Ammon's horn (tissue), 1 donor: Measurements from ENCODE around the gene SAMD15.
"Not testable (repeated sequence)": the region's sequence is repeated elsewhere in the genome, so short reads cannot be mapped to it uniquely, and the experiment has no call there.

Experiments used
- DNase-seq: peaks from one replicate; pipeline ENCODE4 v3.0.0-alpha.2; 2016; ENCODE audit warnings: low spot score

Gene SAMD15

GRCh38 chr14:77375973-77376770 lies 1.0 kb upstream of the SAMD15 start:
- peak; percentile 22 for DNase-seq

GRCh38 chr14:77377502-77377844 lies 294 bp downstream of the SAMD15 start:
- no peak for DNase-seq

- DNase-seq = no peak
Observed at GRCh38 chr14:77378701-77379100, 1.5 kb downstream of the SAMD15 start.

- no peak for DNase-seq
Observed at GRCh38 chr14:77390188-77390587, 13.0 kb downstream of the SAMD15 start.

- no peak for DNase-seq
Observed at GRCh38 chr14:77400216-77400615, 23.0 kb downstream of the SAMD15 start.

GRCh38 chr14:77403768-77404167 lies 26.6 kb downstream of the SAMD15 start:
- DNase-seq = no peak

- DNase-seq = no peak
Observed at GRCh38 chr14:77406086-77406485, 28.9 kb downstream of the SAMD15 start.

- DNase-seq = no peak
Observed at GRCh38 chr14:77406718-77407117, 29.5 kb downstream of the SAMD15 start.

GRCh38 chr14:77407158-77407557 lies 30.0 kb downstream of the SAMD15 start:
- DNase-seq = peak; percentile 7

- no peak for DNase-seq
Observed at GRCh38 chr14:77409131-77409533, 32.0 kb downstream of the SAMD15 start.

- not testable (repeated sequence) for DNase-seq
Observed at GRCh38 chr14:77415403-77416030, 38.3 kb downstream of the SAMD15 start.

GRCh38 chr14:77416098-77416497 lies 38.9 kb downstream of the SAMD15 start:
- DNase-seq = not testable (repeated sequence)

- DNase-seq = no peak
Observed at GRCh38 chr14:77416836-77417235, 39.7 kb downstream of the SAMD15 start.

GRCh38 chr14:77421201-77421600 lies 44.0 kb downstream of the SAMD15 start:
- DNase-seq = no peak

- no peak for DNase-seq
Observed at GRCh38 chr14:77423423-77423822, 46.2 kb downstream of the SAMD15 start, which contains the start of gene NOXRED1. NOXRED1 (minus strand) TSS chr14:77423523; CDS start chr14:77422889, 634 bp downstream.

GRCh38 chr14:77424862-77425261 lies 47.7 kb downstream of the SAMD15 start:
- no peak for DNase-seq

GRCh38 chr14:77426396-77426795 lies 49.2 kb downstream of the SAMD15 start:
- no peak for DNase-seq

- no peak for DNase-seq
Observed at GRCh38 chr14:77436042-77436441, 58.9 kb downstream of the SAMD15 start.

- no peak for DNase-seq
Observed at GRCh38 chr14:77438596-77438995, 61.4 kb downstream of the SAMD15 start.

- no peak for DNase-seq
Observed at GRCh38 chr14:77439861-77440260, 62.7 kb downstream of the SAMD15 start.
